HCT116 (cell line): Measurements from ENCODE around the gene DLX4. TPM values are rescaled to one million over a fixed set of nuclear protein-coding genes. Genes with fewer than 3 reads are reported as not detected.

Source experiments
- ATAC-seq: fragments of 200-7000 bp; cut with Tn5 transposase; 2 replicates; pipeline ENCODE4 v1.9.1; 2020; ENCODE audit warnings: mild to moderate bottlenecking, moderate library complexity
- BruUV-seq: library from RNA; stranded (reverse); fragments of 400-500 nt; replicated peaks from 2 replicates; lab custom pipeline; 2021; lab: Mats Ljungman, UMichigan
- CTCF ChIA-PET: fragments of 300-600 bp; sonication (Branson Sonifier 250); formaldehyde crosslinking; loops from one replicate; lab custom pipeline; 2021; ENCODE audit warnings: antibody characterized with exemption; lab: Charles Lee
- POLR2A ChIA-PET: fragments of 300-600, 350-600 bp; sonication (Branson Sonifier 250); formaldehyde crosslinking; loops from one replicate; lab custom pipeline; 2021; ENCODE audit warnings: antibody characterized with exemption; lab: Charles Lee
- RAD21 ChIA-PET, 2 experiments: fragments of 300-600 bp; sonication (Branson Sonifier 250); formaldehyde crosslinking; loops; one replicate each; lab custom pipeline; 2023; ENCODE audit warnings: low total read pairs in 2 of 2; ENCODE audit not compliant: uncharacterized antibody in 2 of 2, unreplicated experiment in 2 of 2, low non-redundant PET in 1 of 2; lab: Charles Lee
- DNase-seq: peaks from one replicate; pipeline ENCODE4 v3.0.0-alpha.2; 2010; ENCODE audit warnings: low read depth, low spot score
- H2AFZ ChIP-seq: fragments of 200-600 bp; shearing (Covaris generic), sonication (generic); 2 replicates; pipeline ENCODE4 v1.6.1; 2017; ENCODE audit warnings: low read depth, mixed run types, mixed read lengths, antibody characterized with exemption, low read length; ENCODE audit not compliant: poor library complexity, severe bottlenecking
- H3K27ac ChIP-seq: 2 replicates; pipeline ENCODE4 v1.5.1; 2012; ENCODE audit warnings: low read depth, low read length
- H3K27me3 ChIP-seq: fragments of 200-600 bp; sonication (generic); 2 replicates; pipeline ENCODE4 v1.6.1; 2016; ENCODE audit warnings: mixed run types, low read length, mixed read lengths; ENCODE audit not compliant: insufficient read depth
- H3K36me3 ChIP-seq, 2 experiments: fragments of 200-500 bp in 1 of 2; fragments of 200-600 bp in 1 of 2; sonication (Bioruptor generic) in 1 of 2; sonication (generic) in 1 of 2; 2 replicates each; pipeline versions ENCODE4 v1.5.1 to v1.6.1; 2014 to 2016; ENCODE audit warnings: low read length in 2 of 2, inconsistent platforms in 1 of 2, mixed read lengths in 1 of 2, mixed run types in 1 of 2; ENCODE audit not compliant: insufficient read depth in 2 of 2, control insufficient read depth in 1 of 2
- H3K4me1 ChIP-seq, 2 experiments: fragments of 200-600 bp in 1 of 2; sonication (generic) in 1 of 2; 2 replicates each; pipeline versions ENCODE4 v1.5.1 to v1.6.1; 2012 to 2017; ENCODE audit warnings: low read length in 2 of 2, inconsistent platforms in 1 of 2, mild to moderate bottlenecking in 1 of 2, mixed read lengths in 1 of 2, mixed run types in 1 of 2, moderate library complexity in 1 of 2; ENCODE audit not compliant: insufficient read depth in 2 of 2, control insufficient read depth in 1 of 2
- H3K4me2 ChIP-seq: fragments of 200-600 bp; sonication (generic); 2 replicates; pipeline ENCODE4 v1.6.1; 2017; ENCODE audit warnings: mixed run types, low read length, mixed read lengths
- H3K4me3 ChIP-seq, 2 experiments: fragments of 200-600 bp in 1 of 2; sonication (generic) in 1 of 2; replicated peaks in 1 of 2; 2 replicates each; pipeline ENCODE4 v1.5.1; 2011 to 2016; ENCODE audit warnings: low read length in 2 of 2, control low read depth in 1 of 2, low read depth in 1 of 2, mild to moderate bottlenecking in 1 of 2, mixed read lengths in 1 of 2, mixed run types in 1 of 2
- H3K79me2 ChIP-seq: fragments of 200-600 bp; sonication (generic); 2 replicates; pipeline ENCODE4 v1.6.1; 2017; ENCODE audit warnings: mild to moderate bottlenecking, mixed run types, low read length, moderate library complexity, mixed read lengths; ENCODE audit not compliant: insufficient read depth
- H3K9ac ChIP-seq: fragments of 200-600 bp; sonication (generic); 2 replicates; pipeline ENCODE4 v1.6.1; 2016; ENCODE audit warnings: low read length, mixed read lengths
- H3K9me2 ChIP-seq: fragments of 200-600 bp; sonication (generic), shearing (Covaris generic); 2 replicates; pipeline ENCODE4 v1.6.1; 2017; ENCODE audit warnings: mixed run types, mild to moderate bottlenecking, moderate library complexity; ENCODE audit not compliant: insufficient read depth
- H3K9me3 ChIP-seq, 2 experiments: fragments of 200-500 bp in 1 of 2; fragments of 200-600 bp in 1 of 2; sonication (Bioruptor generic) in 1 of 2; sonication (generic) in 1 of 2; 2 replicates each; pipeline ENCODE4 v1.6.1; 2014 to 2017; ENCODE audit warnings: low read length in 2 of 2, mixed read lengths in 2 of 2, inconsistent platforms in 1 of 2, low read depth in 1 of 2, mild to moderate bottlenecking in 1 of 2, mixed run types in 1 of 2, moderate library complexity in 1 of 2; ENCODE audit not compliant: control insufficient read depth in 1 of 2, insufficient read depth in 1 of 2
- H4K20me1 ChIP-seq: fragments of 200-600 bp; sonication (generic), shearing (Covaris generic); 2 replicates; pipeline ENCODE4 v1.6.1; 2017; ENCODE audit warnings: mixed run types, mild to moderate bottlenecking, moderate library complexity; ENCODE audit not compliant: insufficient read depth
- CEBPB ChIP-seq: IDR thresholded peaks from 2 replicates; pipeline ENCODE4 v1.6.1; 2012; ENCODE audit warnings: low read depth
- EZH2phosphoT487 ChIP-seq: fragments of 200-600 bp; IDR thresholded peaks from 2 replicates; pipeline ENCODE4 v1.6.1; 2018; ENCODE audit warnings: antibody characterized with exemption, borderline replicate concordance
- FOSL1 ChIP-seq: IDR thresholded peaks from 2 replicates; pipeline ENCODE4 v1.6.1; 2012; ENCODE audit warnings: low read depth
- JUND ChIP-seq: IDR thresholded peaks from 2 replicates; pipeline ENCODE4 v1.6.1; 2012
- POLR2A ChIP-seq: IDR thresholded peaks from 2 replicates; pipeline ENCODE4 v1.7.0; 2011; ENCODE audit warnings: borderline replicate concordance; ENCODE audit not compliant: insufficient read depth, insufficient read length; ENCODE audit errors: extremely low read depth
- POLR2AphosphoS5 ChIP-seq: IDR thresholded peaks from 2 replicates; pipeline ENCODE4 v1.6.1; 2011; ENCODE audit warnings: mild to moderate bottlenecking, low read depth, low read length, moderate library complexity
- SP1 ChIP-seq: IDR thresholded peaks from 2 replicates; pipeline ENCODE4 v1.6.1; 2012; ENCODE audit warnings: low read depth
- TCF7L2 ChIP-seq: IDR thresholded peaks from 2 replicates; pipeline ENCODE4 v1.7.0; 2011; ENCODE audit warnings: borderline replicate concordance, inconsistent platforms; ENCODE audit not compliant: insufficient read depth, insufficient read length; ENCODE audit errors: extremely low read depth
- YY1 ChIP-seq: IDR thresholded peaks from 2 replicates; pipeline ENCODE4 v1.6.1; 2011; ENCODE audit warnings: low read length, low read depth, moderate library complexity, mild to moderate bottlenecking; ENCODE audit not compliant: insufficient replicate concordance; ENCODE audit errors: extremely low read depth
- ZFX ChIP-seq: fragments of 450-650 bp; IDR thresholded peaks from 2 replicates; pipeline ENCODE4 v1.6.1; 2017
- intact Hi-C: fragments of 100-400 bp; cut with micrococcal nuclease; formaldehyde crosslinking; loops from 2 replicates; pipeline ENCODE4 v1.10.0; 2022
- total RNA-seq: library from RNA; stranded (reverse); gene quantifications from one replicate; pipeline ENCODE4 v1.2.1, GENCODE V29; 2021; ENCODE audit not compliant: unreplicated experiment
- TF ChIP-seq, protein P1 (sequence below): IDR thresholded peaks from 2 replicates; pipeline ENCODE4 v1.6.1; 2011; ENCODE audit warnings: mild to moderate bottlenecking, low read length, moderate library complexity; ENCODE audit not compliant: insufficient replicate concordance; ENCODE audit errors: extremely low read depth
- TF ChIP-seq, protein P2 (sequence below): IDR thresholded peaks from 2 replicates; pipeline ENCODE4 v1.6.1; 2012

The DLX4 gene
- total RNA-seq, 1 experiment from 2014 or later, result 14.0 TPM

DNA sequence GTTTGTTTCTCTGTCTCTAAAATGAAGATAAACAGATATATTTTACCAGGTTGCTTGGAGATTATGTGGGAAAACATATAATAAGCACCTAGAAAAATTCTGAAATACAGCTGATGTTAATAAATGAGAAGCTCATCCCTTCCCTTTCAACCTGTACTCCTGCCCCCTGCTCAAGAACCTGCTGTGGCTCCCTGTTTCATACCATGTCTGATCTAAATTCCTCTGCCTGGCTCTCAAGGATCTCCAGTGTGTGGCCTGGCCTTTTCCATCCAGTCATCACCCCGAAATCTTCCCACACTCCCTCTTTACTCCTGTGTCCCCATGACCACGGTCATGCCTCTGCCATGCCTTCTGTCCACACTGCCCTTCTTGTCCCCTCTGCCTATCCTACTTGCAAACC is 19.4 kb upstream of the DLX4 start:
- no peaks in the 10 kb centered on the region; the same call in 1 of the 2 replicates for H3K27me3 ChIP-seq
- no peak for DNase-seq
- H3K36me3 ChIP-seq, result no peaks in the 10 kb centered on the region
- no peak overlapping the region for H3K4me3 ChIP-seq
- no peak overlapping the region for H3K27ac ChIP-seq
- no peak overlapping the region for H3K9ac ChIP-seq
- no peaks in the 10 kb centered on the region for H3K9me2 ChIP-seq
- intact Hi-C loops, result no loop called here
- H3K4me1 ChIP-seq, result peaks cover 15 to 22% of the 10 kb centered on the region in 2 experiments
- no peaks in the 10 kb centered on the region for H3K9me3 ChIP-seq
- TF ChIP-seq SP1 (no peak), FOSL1 (no peak), EZH2phosphoT487 (no peak), POLR2A (no peak), ZFX (no peak), JUND (no peak), CEBPB (no peak), TCF7L2 (no peak), YY1 (no peak), POLR2AphosphoS5 (no peak)
- TF ChIP-seq, protein P1, sequence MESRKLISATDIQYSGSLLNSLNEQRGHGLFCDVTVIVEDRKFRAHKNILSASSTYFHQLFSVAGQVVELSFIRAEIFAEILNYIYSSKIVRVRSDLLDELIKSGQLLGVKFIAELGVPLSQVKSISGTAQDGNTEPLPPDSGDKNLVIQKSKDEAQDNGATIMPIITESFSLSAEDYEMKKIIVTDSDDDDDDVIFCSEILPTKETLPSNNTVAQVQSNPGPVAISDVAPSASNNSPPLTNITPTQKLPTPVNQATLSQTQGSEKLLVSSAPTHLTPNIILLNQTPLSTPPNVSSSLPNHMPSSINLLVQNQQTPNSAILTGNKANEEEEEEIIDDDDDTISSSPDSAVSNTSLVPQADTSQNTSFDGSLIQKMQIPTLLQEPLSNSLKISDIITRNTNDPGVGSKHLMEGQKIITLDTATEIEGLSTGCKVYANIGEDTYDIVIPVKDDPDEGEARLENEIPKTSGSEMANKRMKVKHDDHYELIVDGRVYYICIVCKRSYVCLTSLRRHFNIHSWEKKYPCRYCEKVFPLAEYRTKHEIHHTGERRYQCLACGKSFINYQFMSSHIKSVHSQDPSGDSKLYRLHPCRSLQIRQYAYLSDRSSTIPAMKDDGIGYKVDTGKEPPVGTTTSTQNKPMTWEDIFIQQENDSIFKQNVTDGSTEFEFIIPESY, result no peak
- TF ChIP-seq, protein P2, sequence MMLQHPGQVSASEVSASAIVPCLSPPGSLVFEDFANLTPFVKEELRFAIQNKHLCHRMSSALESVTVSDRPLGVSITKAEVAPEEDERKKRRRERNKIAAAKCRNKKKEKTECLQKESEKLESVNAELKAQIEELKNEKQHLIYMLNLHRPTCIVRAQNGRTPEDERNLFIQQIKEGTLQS, result no peak
- H3K4me2 ChIP-seq, result no peak overlapping the region
- CTCF ChIA-PET, result no interaction called here
- no peak overlapping the region for H2AFZ ChIP-seq
- no TSS peak for BruUV-seq
- H3K79me2 ChIP-seq, result no peaks in the 10 kb centered on the region
- RAD21 ChIA-PET, result no interaction called here
- H4K20me1 ChIP-seq, result no peaks in the 10 kb centered on the region
- no peak for ATAC-seq
- POLR2A ChIA-PET, result no interaction called here
